H1 (cell line): ENCODE data around the gene MYH7. TPM values are rescaled to one million over a fixed set of nuclear protein-coding genes. Genes with fewer than 3 reads are reported as not detected.

Experiments used
- CTCF ChIA-PET: fragments of 300-600 bp; sonication (Branson Sonifier 250); formaldehyde crosslinking; loops from one replicate; lab custom pipeline; 2021; ENCODE audit not compliant: partially characterized antibody; lab: Charles Lee
- POLR2A ChIA-PET: fragments of 300-600 bp; sonication (Branson Sonifier 250); formaldehyde crosslinking; loops from one replicate; lab custom pipeline; 2021; ENCODE audit warnings: inconsistent platforms; ENCODE audit not compliant: partially characterized antibody; lab: Charles Lee
- DNase-seq, 2 experiments: peaks; one replicate each; pipeline versions ENCODE4 v3.0.0 to v3.0.0-alpha.2; 2010 to 2022; ENCODE audit warnings: low spot score in 2 of 2, low read depth in 1 of 2, mixed read lengths in 1 of 2
- FAIRE-seq: peaks from 2 replicates; lab custom pipeline; 2011; peaks lifted over from hg19 to GRCh38; lab: Jason Lieb, UNC
- H2AFZ ChIP-seq: 2 replicates; pipeline ENCODE4 v1.8.1; 2012; ENCODE audit warnings: low read length, inconsistent platforms
- H2AK5ac ChIP-seq: 2 replicates; pipeline ENCODE4 v1.6.1; 2013; ENCODE audit warnings: low read depth, low read length
- H2BK120ac ChIP-seq: replicated peaks from 2 replicates; pipeline ENCODE3; 2013; ENCODE audit warnings: low read depth, low read length, inconsistent platforms
- H2BK12ac ChIP-seq: 2 replicates; pipeline ENCODE4 v1.6.1; 2013; ENCODE audit warnings: low read depth, low read length
- H2BK15ac ChIP-seq: 2 replicates; pipeline ENCODE4 v1.6.1; 2013; ENCODE audit warnings: low read length
- H2BK20ac ChIP-seq: 2 replicates; pipeline ENCODE4 v1.6.1; 2013; ENCODE audit warnings: low read length
- H2BK5ac ChIP-seq: 2 replicates; pipeline ENCODE4 v1.6.1; 2013; ENCODE audit warnings: low read depth, low read length
- H3K14ac ChIP-seq: 2 replicates; pipeline ENCODE4 v1.6.1; 2013; ENCODE audit warnings: inconsistent platforms; ENCODE audit not compliant: insufficient read length
- H3K18ac ChIP-seq: 2 replicates; pipeline ENCODE4 v1.6.1; 2013; ENCODE audit warnings: low read length; ENCODE audit errors: extremely low read depth
- H3K23ac ChIP-seq: 2 replicates; pipeline ENCODE4 v1.6.1; 2013; ENCODE audit warnings: inconsistent platforms; ENCODE audit not compliant: insufficient read length
- H3K23me2 ChIP-seq: 2 replicates; pipeline ENCODE4 v1.6.1; 2013; ENCODE audit warnings: low read depth, low read length
- H3K27ac ChIP-seq: 2 replicates; pipeline ENCODE4 v1.6.1; 2011; ENCODE audit warnings: low read depth, low read length, inconsistent platforms
- H3K27me3 ChIP-seq, 4 experiments: replicated peaks in 1 of 4; 1 replicate in 1 of 4; 2 replicates in 3 of 4; pipeline versions ENCODE4 v1.6.1 to v1.8.1; 2011 to 2013; ENCODE audit warnings: low read length in 3 of 4, mild to moderate bottlenecking in 3 of 4, inconsistent platforms in 2 of 4, mixed read lengths in 2 of 4, moderate library complexity in 1 of 4; ENCODE audit not compliant: control insufficient read depth in 3 of 4, insufficient read depth in 3 of 4; ENCODE audit errors: extremely low read depth in 1 of 4
- H3K36me3 ChIP-seq, 4 experiments: 2 replicates each; pipeline versions ENCODE4 v1.6.1 to v1.8.1; 2011 to 2013; ENCODE audit warnings: mild to moderate bottlenecking in 4 of 4, low read length in 3 of 4, moderate library complexity in 2 of 4, control low read depth in 1 of 4, inconsistent platforms in 1 of 4; ENCODE audit not compliant: insufficient read depth in 4 of 4, control insufficient read depth in 2 of 4
- H3K4ac ChIP-seq: replicated peaks from 2 replicates; pipeline ENCODE3; 2013; ENCODE audit warnings: low read length, low read depth, mixed read lengths, inconsistent platforms; ENCODE audit not compliant: insufficient read length
- H3K4me1 ChIP-seq, 4 experiments: replicated peaks in 1 of 4; 1 replicate in 1 of 4; 2 replicates in 3 of 4; pipeline versions ENCODE4 v1.6.1 to v1.8.1; 2011 to 2013; ENCODE audit warnings: low read length in 3 of 4, inconsistent platforms in 2 of 4, mixed read lengths in 1 of 4; ENCODE audit not compliant: insufficient read depth in 4 of 4, control insufficient read depth in 3 of 4
- H3K4me2 ChIP-seq, 2 experiments: 2 replicates each; pipeline versions ENCODE4 v1.6.1 to v1.8.1; 2011 to 2013; ENCODE audit warnings: low read depth in 2 of 2, low read length in 2 of 2, control low read depth in 1 of 2, inconsistent platforms in 1 of 2, mild to moderate bottlenecking in 1 of 2; ENCODE audit not compliant: insufficient read depth in 1 of 2
- H3K4me3 ChIP-seq, 4 experiments: fragments of 200-600, 300-600 bp in 1 of 4; sonication (generic), shearing (Covaris generic), sonication (Bioruptor Twin) in 1 of 4; 2 replicates each; pipeline versions ENCODE4 v1.5.1 to v1.8.1; 2011 to 2016; ENCODE audit warnings: low read length in 4 of 4, low read depth in 3 of 4, control low read depth in 2 of 4, inconsistent platforms in 2 of 4, mild to moderate bottlenecking in 2 of 4, mixed read lengths in 1 of 4, moderate library complexity in 1 of 4; ENCODE audit not compliant: insufficient read depth in 2 of 4; ENCODE audit errors: extremely low read depth in 1 of 4
- H3K56ac ChIP-seq: replicated peaks from 2 replicates; pipeline ENCODE3; 2013; ENCODE audit warnings: low read depth, mild to moderate bottlenecking, mixed read lengths, low read length, inconsistent platforms; ENCODE audit not compliant: insufficient read length
- H3K79me1 ChIP-seq: 2 replicates; pipeline ENCODE4 v1.6.1; 2013; ENCODE audit warnings: low read depth, low read length, control low read depth
- H3K79me2 ChIP-seq, 2 experiments: 2 replicates each; pipeline versions ENCODE4 v1.6.1 to v1.8.1; 2012 to 2013; ENCODE audit warnings: low read length in 2 of 2, mild to moderate bottlenecking in 2 of 2, inconsistent platforms in 1 of 2; ENCODE audit not compliant: insufficient read depth in 2 of 2, control insufficient read depth in 1 of 2
- H3K9ac ChIP-seq, 4 experiments: replicated peaks in 1 of 4; 1 replicate in 1 of 4; 2 replicates in 3 of 4; pipeline versions ENCODE4 v1.6.1 to v1.8.1; 2011 to 2013; ENCODE audit warnings: low read depth in 3 of 4, low read length in 3 of 4, control low read depth in 2 of 4, mild to moderate bottlenecking in 2 of 4, moderate library complexity in 2 of 4, inconsistent platforms in 1 of 4; ENCODE audit errors: extremely low read depth in 1 of 4
- H3K9me3 ChIP-seq, 2 experiments: 2 replicates each; pipeline versions ENCODE4 v1.6.1 to v1.8.1; 2012 to 2013; ENCODE audit warnings: mild to moderate bottlenecking in 2 of 2, moderate library complexity in 2 of 2, control low read depth in 1 of 2, inconsistent platforms in 1 of 2, low read depth in 1 of 2, low read length in 1 of 2, mixed read lengths in 1 of 2; ENCODE audit not compliant: insufficient read depth in 2 of 2
- H4K20me1 ChIP-seq, 2 experiments: replicated peaks in 1 of 2; 2 replicates each; pipeline versions ENCODE3 to v1.8.1; 2011 to 2013; ENCODE audit warnings: inconsistent platforms in 2 of 2, low read length in 2 of 2, mild to moderate bottlenecking in 1 of 2; ENCODE audit not compliant: insufficient read depth in 2 of 2, control insufficient read depth in 1 of 2
- H4K5ac ChIP-seq: 2 replicates; pipeline ENCODE4 v1.6.1; 2013; ENCODE audit warnings: low read length, low read depth, mixed read lengths, inconsistent platforms; ENCODE audit not compliant: insufficient read length
- H4K8ac ChIP-seq: 2 replicates; pipeline ENCODE4 v1.8.0; 2013; ENCODE audit warnings: mild to moderate bottlenecking, moderate library complexity, low read length, inconsistent platforms; ENCODE audit not compliant: insufficient read depth; ENCODE audit errors: extremely low read depth
- H4K91ac ChIP-seq: replicated peaks from 2 replicates; pipeline ENCODE3; 2013; ENCODE audit warnings: low read length, mixed read lengths, inconsistent platforms; ENCODE audit not compliant: insufficient read length
- EP300 ChIP-seq, 2 experiments: IDR thresholded peaks; 1 replicate in 1 of 2; 2 replicates in 1 of 2; pipeline ENCODE4 v1.6.1; 2011 to 2012; ENCODE audit warnings: low read depth in 2 of 2, low read length in 2 of 2, mild to moderate bottlenecking in 2 of 2, borderline replicate concordance in 1 of 2, inconsistent platforms in 1 of 2, moderate library complexity in 1 of 2
- MAFK ChIP-seq: IDR thresholded peaks from 2 replicates; pipeline ENCODE4 v1.6.1; 2012; ENCODE audit warnings: low read depth, mild to moderate bottlenecking, improper control_type of control experiment, low read length
- RXRA ChIP-seq: IDR thresholded peaks from 2 replicates; pipeline ENCODE4 v1.6.1; 2011; ENCODE audit warnings: low read depth, mild to moderate bottlenecking, low read length, moderate library complexity; ENCODE audit not compliant: insufficient read depth
- SP1 ChIP-seq: IDR thresholded peaks from 2 replicates; pipeline ENCODE4 v1.6.1; 2011; ENCODE audit warnings: low read depth, low read length
- TBP ChIP-seq: IDR thresholded peaks from 2 replicates; pipeline ENCODE4 v1.6.1; 2011; ENCODE audit warnings: low read depth, low read length, improper control_type of control experiment
- WGBS, 2 experiments: shearing (Covaris generic) in 1 of 2; methylation state at CpG; one replicate each; pipeline versions ENCODE4 v1.1.6 to v1.1.7; 2013 to 2015; ENCODE audit warnings: low lambda C conversion rate in 2 of 2, mixed read lengths in 2 of 2, inconsistent platforms in 1 of 2, low coverage in 1 of 2, missing lambda C conversion rate in 1 of 2; ENCODE audit not compliant: insufficient replicate concordance in 2 of 2, insufficient coverage in 1 of 2, insufficient read length in 1 of 2; ENCODE audit errors: extremely low coverage in 1 of 2, missing lambda C conversion rate in 1 of 2; 5-methylcytosine and 5-hydroxymethylcytosine counted together
- polyA plus RNA-seq, 7 experiments: library from polyadenylated mRNA; depleted of rRNA in 3 of 7; stranded (reverse) in 5 of 7; unstranded in 2 of 7; fragments of >200 nt in 5 of 7; fragments of 200-250 nt in 2 of 7; gene quantifications; 1 replicate in 5 of 7; 2 replicates in 1 of 7; 4 replicates in 1 of 7; pipeline versions ENCODE4 v1.2.1 to v1.2.3, GENCODE V29; 2011 to 2013; ENCODE audit warnings: missing spikeins in 2 of 7, mixed read lengths in 2 of 7
- total RNA-seq: library from RNA; stranded (reverse); fragmentation: NEBNext Ultra II Directional; extraction: Animal tissue kit (Norgen Biotek cat#: 25700); gene quantifications from 2 replicates; pipeline ENCODE4 v1.2.1, GENCODE V29; 2021

MYH7 gene
- total and polyA plus RNA-seq, 2 of the 8 experiments (the other 6 are each of a cell fraction or from before 2014, with no cell fraction given), result not detected

GRCh38 chr14:23406725-23407355 lies 28.6 kb downstream of the MYH7 start:
- H2AK5ac ChIP-seq, result no peak overlapping the region
- DNase-seq, result no peak
- H3K36me3 ChIP-seq, result no peaks in the 10 kb centered on the region
- no peak overlapping the region for H2BK5ac ChIP-seq
- H3K14ac ChIP-seq, result no peak overlapping the region
- no peak for FAIRE-seq
- H3K4me2 ChIP-seq, result no peak overlapping the region
- no peaks in the 10 kb centered on the region for H4K20me1 ChIP-seq
- H2BK12ac ChIP-seq, result no peak overlapping the region
- WGBS, 2 experiments, result 93% methylated on average over 13 of the region's 15 CpGs; no CpG with 5 or more reads in 1 of the 2 experiments
- POLR2A ChIA-PET, result interaction anchor here (0.9 kb wide), 1 partner anchor 29 kb away, joined by 3 read pairs; no protein-coding TSS in a partner anchor
- no peak overlapping the region for H2BK15ac ChIP-seq
- H3K23me2 ChIP-seq, result no peaks in the 10 kb centered on the region
- no peak for TF ChIP-seq MAFK
- TF ChIP-seq RXRA, result no peak
- TF ChIP-seq SP1, result no peak
- no peak for TF ChIP-seq EP300 (IDR thresholded peaks at IDR 0.05; ENCODE audit: borderline replicate concordance in 1 of 2, low read depth in 2 of 2, low read length in 2 of 2)
- TF ChIP-seq TBP, result no peak
- no peak overlapping the region for H4K5ac ChIP-seq
- H3K9me3 ChIP-seq, result no peaks in the 10 kb centered on the region
- H3K4me3 ChIP-seq, result no peak overlapping the region
- H3K27me3 ChIP-seq, result no peaks in the 10 kb centered on the region; a peak in 3 of 7 replicates
- no peak overlapping the region for H2BK20ac ChIP-seq
- H3K27ac ChIP-seq, result no peak overlapping the region
- H3K18ac ChIP-seq, result no peak overlapping the region
- no peaks in the 10 kb centered on the region for H3K79me1 ChIP-seq
- H3K4me1 ChIP-seq, result no peaks in the 10 kb centered on the region; a peak in 1 of 7 replicates
- H4K8ac ChIP-seq, result no peak overlapping the region; the same call in 1 of the 2 replicates
- H4K91ac ChIP-seq, result no peak overlapping the region
- no peaks in the 10 kb centered on the region for H3K79me2 ChIP-seq
- H3K4ac ChIP-seq, result no peak overlapping the region
- CTCF ChIA-PET, result interaction anchor here (1.0 to 2.2 kb wide), 2 partner anchors 27 to 33 kb away, joined by 3 to 5 read pairs; no protein-coding TSS in a partner anchor
- H2BK120ac ChIP-seq, result no peak overlapping the region
- H3K23ac ChIP-seq, result no peak overlapping the region
- no peak overlapping the region for H2AFZ ChIP-seq
- H3K56ac ChIP-seq, result no peak overlapping the region
- H3K9ac ChIP-seq, result no peak overlapping the region
